GM12891 (cell line): ENCODE data around the gene LAPTM5.

ENCODE experiments used
- POLR2A ChIP-seq: IDR thresholded peaks from 2 replicates; pipeline ENCODE4 v1.6.1; 2011; ENCODE audit warnings: low read depth, low read length, control low read depth
- SPI1 ChIP-seq: IDR thresholded peaks from 2 replicates; pipeline ENCODE4 v1.6.1; 2011; ENCODE audit warnings: low read depth, low read length, control low read depth

GRCh38 chr1:30688920-30689794 lies 68.4 kb downstream of the LAPTM5 start:
- TF ChIP-seq POLR2A (no peak), SPI1 (no peak)
